WERI-Rb-1 (cell line): ENCODE results near the gene TMEM175.

ENCODE experiments used
- DNase-seq: peaks from one replicate; pipeline ENCODE4 v3.0.0-alpha.2; 2020
- H3K27ac ChIP-seq: fragments of 250-450 bp; sonication (Bioruptor Pico); 2 replicates; pipeline ENCODE4 v1.5.1; 2020; ENCODE audit warnings: mild to moderate bottlenecking, moderate library complexity
- H3K27me3 ChIP-seq: fragments of 250-450 bp; sonication (Bioruptor Pico); 2 replicates; pipeline ENCODE4 v1.5.1; 2021; ENCODE audit warnings: mild to moderate bottlenecking, low read depth, moderate library complexity; ENCODE audit not compliant: insufficient read depth, severe bottlenecking
- H3K36me3 ChIP-seq: fragments of 250-450 bp; sonication (Bioruptor Pico); 2 replicates; pipeline ENCODE4 v1.5.1; 2020; ENCODE audit warnings: mild to moderate bottlenecking, moderate library complexity
- H3K4me3 ChIP-seq: 2 replicates; pipeline ENCODE4 v1.5.1; 2011; ENCODE audit warnings: low read depth, mild to moderate bottlenecking, control low read depth, low read length
- H3K9me3 ChIP-seq: fragments of 250-450 bp; sonication (Bioruptor Pico); 2 replicates; pipeline ENCODE4 v1.5.1; 2021; ENCODE audit warnings: mild to moderate bottlenecking, moderate library complexity; ENCODE audit not compliant: severe bottlenecking
- CTCF ChIP-seq: IDR thresholded peaks from 2 replicates; pipeline ENCODE4 v1.5.1; 2011; ENCODE audit warnings: low read depth, mild to moderate bottlenecking, control low read depth, inconsistent platforms, low read length

Gene TMEM175

DNA sequence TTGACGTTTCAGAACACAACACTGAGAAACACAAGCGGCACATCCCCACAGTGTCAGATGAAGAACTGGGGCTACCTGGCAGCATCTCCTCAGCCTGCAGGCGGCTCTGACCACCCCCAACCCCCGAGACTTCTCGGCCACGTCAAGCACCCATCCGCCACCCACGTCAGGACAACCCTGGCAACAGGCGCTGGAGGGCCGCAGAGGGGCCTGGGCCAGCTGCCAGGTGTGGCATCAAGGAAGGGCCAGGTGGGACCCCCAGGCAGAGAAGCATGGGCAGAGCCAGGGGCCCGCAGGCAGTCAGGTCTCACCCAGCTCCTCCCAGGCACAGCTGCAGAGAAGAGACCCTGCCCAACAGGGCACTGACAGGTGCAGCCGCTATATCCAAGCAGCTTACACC, 22.4 kb upstream of the TMEM175 start:
- no peak for DNase-seq
- no peak overlapping the region for H3K4me3 ChIP-seq
- no peaks in the 10 kb centered on the region for H3K27me3 ChIP-seq
- H3K27ac ChIP-seq, result no peak overlapping the region
- H3K9me3 ChIP-seq, result no peaks in the 10 kb centered on the region
- H3K36me3 ChIP-seq, result peaks cover 33% of the 10 kb centered on the region
- no peak for TF ChIP-seq CTCF

DNA sequence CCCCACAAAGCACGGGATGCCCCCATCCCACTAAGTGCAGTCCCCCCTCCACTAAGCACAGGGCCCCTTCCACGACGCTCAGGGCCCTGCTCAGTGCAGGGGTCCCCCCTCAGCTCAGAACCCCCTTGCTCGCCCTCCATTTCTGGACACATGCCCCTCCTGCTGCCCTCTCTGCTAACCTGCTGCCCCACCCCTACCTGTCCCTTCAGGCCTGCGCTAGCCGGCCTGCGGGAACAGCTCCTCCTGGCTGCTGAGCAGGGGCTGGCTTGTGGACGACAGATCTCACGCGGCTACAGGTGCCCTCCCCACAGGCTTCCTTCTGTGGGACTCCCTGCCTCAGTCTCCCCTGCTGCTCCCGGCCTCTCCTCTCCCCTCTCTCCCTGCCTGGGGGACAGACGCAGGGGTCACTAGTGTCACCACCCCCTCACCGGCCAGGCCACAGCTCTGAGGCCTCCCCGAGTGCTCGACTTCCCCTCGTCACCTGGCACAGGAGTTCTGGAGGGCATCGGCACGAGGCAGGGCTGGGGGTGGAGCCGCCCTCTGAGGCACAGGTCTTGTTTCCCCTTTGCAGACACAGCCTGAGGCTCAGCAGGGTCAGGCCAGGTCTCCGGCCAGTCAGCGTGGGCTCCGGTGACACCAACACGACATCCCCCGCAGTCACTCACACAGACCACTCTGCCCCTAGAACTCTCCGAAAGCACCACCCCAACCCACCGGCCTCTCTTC, 21.7 kb upstream of the TMEM175 start:
- Histone ChIP-seq H3K9me3 (no peaks in the 10 kb centered on the region), H3K4me3 (no peak overlapping the region), H3K36me3 (peaks cover 33% of the 10 kb centered on the region), H3K27me3 (no peaks in the 10 kb centered on the region), H3K27ac (no peak overlapping the region)
- DNase-seq, result no peak
- TF ChIP-seq CTCF, result no peak

DNA sequence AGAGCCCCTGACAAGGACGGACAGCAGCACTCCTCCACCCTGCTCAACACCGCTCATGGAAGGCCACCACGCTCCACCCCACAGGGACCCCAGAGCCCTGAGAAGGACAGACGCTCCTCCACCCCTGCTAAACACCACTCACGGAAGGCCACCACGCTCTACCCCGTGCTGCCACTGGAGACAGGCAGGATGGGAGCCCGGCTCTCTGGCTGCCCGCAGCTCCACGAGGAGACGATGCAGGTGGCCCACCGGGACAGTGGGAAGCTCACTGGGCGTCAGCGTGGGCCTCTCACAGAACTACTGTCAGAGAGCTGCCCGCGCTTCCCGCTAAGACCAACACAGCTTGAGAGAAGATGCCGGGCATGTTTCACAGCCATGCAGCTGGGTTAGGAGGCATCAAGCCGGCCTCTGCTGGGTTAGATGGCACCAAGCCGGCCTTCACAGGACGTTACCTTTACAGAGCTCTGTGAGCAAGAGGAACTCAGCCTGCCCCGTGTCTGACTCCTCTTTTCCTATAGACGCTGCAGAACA, 21.0 kb upstream of the TMEM175 start:
- TF ChIP-seq CTCF, result no peak
- Histone ChIP-seq H3K36me3 (peaks cover 33% of the 10 kb centered on the region), H3K27me3 (no peaks in the 10 kb centered on the region)

DNA sequence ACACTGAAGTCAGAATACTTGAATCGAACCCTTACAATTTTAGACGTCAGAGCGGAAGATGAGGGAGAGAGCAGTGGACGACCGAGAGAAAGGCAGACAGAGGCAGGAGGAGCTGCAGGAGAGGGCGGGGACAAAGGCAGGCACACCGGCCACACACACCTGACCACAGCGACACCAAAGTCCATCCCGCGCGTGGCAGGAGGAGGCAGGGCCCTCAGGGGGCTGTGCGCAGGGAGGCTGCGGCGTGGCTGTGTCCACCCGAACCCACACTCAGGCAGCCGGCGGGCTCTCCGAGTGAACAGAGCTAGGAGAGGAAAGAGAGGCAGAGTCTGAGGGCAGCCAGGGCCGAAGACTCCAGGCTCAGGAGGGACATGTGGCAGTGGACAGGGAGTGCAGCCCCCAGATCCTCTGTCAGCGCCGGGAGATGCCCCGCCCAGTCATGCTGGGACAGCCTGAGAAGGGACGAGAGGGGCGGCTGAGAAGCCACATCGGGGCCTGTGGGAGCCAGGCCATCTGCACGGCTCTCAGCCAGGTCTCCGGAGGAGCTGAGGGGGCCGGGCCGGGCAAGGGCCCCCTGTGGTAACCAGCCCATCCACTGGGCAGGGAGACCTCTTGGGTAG, 20.3 kb upstream of the TMEM175 start:
- no peak for TF ChIP-seq CTCF
- H3K9me3 ChIP-seq, result no peaks in the 10 kb centered on the region
- H3K27ac ChIP-seq, result no peak overlapping the region
- no peaks in the 10 kb centered on the region for H3K27me3 ChIP-seq
- no peak for DNase-seq
- no peak overlapping the region for H3K4me3 ChIP-seq
- H3K36me3 ChIP-seq, result peaks cover 33% of the 10 kb centered on the region

More for the DNA sequence above, 21.0 kb upstream of the TMEM175 start:
- H3K4me3 ChIP-seq, result no peak overlapping the region
- no peaks in the 10 kb centered on the region for H3K9me3 ChIP-seq
- DNase-seq, result no peak
- no peak overlapping the region for H3K27ac ChIP-seq

GRCh38 chr4:912548-913279, 19.5 kb upstream of the TMEM175 start:
- no peak for DNase-seq
- Histone ChIP-seq H3K27ac (no peak overlapping the region), H3K27me3 (no peaks in the 10 kb centered on the region), H3K9me3 (no peaks in the 10 kb centered on the region), H3K36me3 (peaks cover 33% of the 10 kb centered on the region), H3K4me3 (no peak overlapping the region)
- TF ChIP-seq CTCF, result no peak
